CD4-positive, alpha-beta T cell treated with Interleukin-4 for 1 hour (primary cell): Measurements from ENCODE around the gene SDF4.

Experiments
- DNase-seq, 2 donors: peaks; one replicate each; pipeline ENCODE4 v3.0.0-alpha.2; 2020 to 2022

The SDF4 gene, protein sequence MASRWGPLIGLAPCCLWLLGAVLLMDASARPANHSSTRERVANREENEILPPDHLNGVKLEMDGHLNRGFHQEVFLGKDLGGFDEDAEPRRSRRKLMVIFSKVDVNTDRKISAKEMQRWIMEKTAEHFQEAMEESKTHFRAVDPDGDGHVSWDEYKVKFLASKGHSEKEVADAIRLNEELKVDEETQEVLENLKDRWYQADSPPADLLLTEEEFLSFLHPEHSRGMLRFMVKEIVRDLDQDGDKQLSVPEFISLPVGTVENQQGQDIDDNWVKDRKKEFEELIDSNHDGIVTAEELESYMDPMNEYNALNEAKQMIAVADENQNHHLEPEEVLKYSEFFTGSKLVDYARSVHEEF

GRCh38 chr1:1231400-1232207 lies at the start of gene SDF4:
TSS of gene SDF4 (minus strand) at chr1:1232001. CDS start at chr1:1228772, 3,229 bp downstream.
- DNase-seq: peak; percentile 97

DNA sequence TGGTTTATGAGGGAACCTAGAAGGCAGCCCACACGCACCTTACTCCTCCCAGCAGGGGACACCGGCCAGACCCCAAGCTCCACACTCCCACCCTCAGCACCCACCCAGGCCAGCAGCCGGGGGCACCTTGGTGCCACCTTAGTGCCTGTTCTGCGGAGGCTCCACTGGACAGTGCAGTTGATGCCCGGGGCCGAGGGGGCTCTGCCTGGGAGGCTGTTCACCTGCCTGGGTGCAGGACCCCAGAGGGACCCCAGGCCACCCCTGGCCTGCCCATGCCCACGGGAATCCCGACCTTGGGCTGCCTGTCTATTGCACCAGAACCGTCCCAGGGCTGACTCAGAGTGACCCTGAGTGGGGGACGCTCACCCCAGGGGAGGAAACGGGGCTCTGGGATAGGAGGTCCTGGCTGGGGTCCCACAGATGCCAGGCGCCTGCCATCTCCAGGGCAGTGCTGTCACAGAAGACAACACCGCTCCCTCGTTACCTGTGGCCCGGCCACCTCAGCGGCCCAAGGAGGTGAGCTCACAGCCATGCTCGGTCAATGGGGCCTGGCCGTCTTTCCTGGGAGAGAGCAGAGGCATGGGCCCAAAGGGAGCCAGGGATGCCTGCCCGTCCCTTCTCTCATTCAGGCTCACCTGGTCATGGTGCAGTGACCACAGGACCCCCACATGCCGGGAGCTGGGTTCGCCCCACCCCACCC lies 49.1 kb upstream of the SDF4 start:
- DNase-seq: no peak

- no peak for DNase-seq
Measured at GRCh38 chr1:1279028-1279427, 47.2 kb upstream of the SDF4 start.

- no peak for DNase-seq
Measured at GRCh38 chr1:1278620-1279019, 46.8 kb upstream of the SDF4 start.

DNA sequence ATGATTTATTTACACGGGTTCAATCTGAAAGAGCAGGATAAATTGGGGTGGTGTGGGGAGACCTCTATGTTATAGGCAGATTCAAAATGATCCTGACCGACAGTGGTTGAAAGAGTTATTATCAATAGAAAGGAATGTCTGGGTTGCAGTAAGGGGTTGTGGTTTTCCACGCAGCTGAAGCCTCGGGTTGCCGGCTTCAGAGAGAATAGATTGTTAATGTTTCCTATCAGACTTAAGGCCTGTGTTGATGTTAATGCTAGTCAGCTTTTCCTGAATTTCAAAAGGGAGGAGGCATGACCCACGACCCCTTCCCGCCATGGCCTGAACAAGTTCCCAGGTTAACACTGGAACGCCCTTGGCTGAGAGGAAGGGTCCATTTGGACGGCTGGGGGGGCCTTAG lies 44.0 kb upstream of the SDF4 start:
- no peak for DNase-seq

- no peak for DNase-seq
Measured at GRCh38 chr1:1274931-1275431, 43.2 kb upstream of the SDF4 start.

DNA sequence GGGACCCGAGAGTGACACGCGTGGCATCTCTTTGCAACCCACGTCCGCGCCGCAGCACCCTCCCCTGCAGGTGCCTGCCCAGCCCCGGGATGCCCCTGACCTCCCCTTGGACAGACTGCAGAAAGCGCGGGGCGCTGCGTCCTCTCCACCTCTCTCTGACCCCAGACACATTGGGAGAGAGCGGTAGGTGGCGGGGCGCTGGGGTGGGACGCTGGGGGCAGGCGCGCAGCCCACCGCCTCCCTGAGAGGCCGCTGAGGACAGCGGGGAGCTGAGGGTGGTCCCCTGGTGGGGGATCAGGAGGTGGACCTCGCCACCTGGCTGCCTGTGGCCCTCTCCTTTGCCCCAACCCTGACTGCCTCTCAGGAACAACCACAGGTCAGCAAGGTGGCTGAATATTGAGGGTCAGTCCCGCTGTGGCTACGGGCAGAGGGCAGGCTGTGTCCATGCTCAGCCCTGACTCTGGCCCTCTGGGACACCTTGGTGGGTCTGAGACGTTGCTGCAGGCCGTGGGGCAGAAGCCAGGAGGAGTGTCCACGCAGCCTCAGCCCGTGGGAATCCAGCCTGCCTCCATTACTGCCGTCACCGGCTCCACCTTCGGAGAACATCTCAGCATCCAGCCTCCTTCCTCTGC lies 42.6 kb upstream of the SDF4 start:
- DNase-seq: no peak

DNA sequence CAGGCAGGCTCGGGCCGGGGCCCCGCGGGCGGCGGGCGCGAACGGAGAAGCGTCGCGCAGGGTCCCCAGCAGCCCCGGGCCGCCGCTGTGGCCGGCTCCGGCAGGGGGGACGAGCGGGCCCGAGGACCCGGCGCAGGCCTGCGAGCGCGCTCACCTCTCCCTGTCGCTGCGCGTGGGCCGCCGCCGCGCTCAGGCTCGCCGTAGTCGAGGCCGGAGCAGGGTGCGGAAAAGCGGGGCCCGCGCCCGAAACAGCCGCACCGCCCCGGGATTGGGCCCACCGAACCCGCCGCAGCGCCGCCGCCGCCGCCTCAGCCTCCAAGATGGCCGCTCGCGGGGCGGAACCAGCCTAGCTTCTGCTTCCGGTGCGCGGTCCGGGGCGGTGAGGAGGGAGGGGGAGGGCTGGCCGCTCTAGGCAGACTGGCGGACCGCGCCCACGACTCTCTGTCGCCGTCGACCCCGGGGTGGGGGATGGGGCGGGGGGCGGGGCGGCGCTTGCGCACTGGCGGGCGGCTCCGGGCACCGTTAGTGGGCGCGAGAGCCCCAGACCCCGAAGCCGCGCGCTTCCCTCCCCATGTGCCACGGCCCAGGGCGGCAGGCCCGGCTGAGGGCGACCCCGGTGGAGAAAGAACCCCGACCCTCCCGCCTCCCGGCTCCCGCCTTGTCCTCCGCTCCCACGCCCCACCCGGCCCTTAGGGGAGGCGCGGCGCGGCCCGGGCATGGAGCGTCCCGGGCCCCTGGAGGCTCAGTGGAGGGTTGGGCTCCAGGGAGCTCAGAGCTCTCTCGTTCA lies 41.9 kb upstream of the SDF4 start, which contains the start of gene UBE2J2:
Gene UBE2J2 (minus strand): TSS at position 343 of the 787 bp plus-strand sequence. CDS start 5,862 bp downstream, outside the sequence.
- peak; percentile 93 for DNase-seq

DNA sequence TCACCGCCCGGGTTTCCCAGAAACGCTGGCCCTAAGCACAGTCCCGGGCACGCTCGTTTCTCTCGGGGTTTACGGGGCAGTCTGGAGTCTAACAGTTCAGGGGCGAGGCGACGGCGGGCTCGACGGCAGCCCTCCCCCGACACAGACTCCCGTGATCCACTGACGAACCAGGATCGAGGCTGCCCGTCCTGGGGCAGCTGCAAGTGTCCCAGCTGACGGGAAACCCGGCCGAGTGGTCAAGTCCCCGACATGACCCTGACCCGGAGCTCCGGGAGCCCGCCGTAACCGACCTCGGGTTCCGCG lies 41.4 kb upstream of the SDF4 start:
- DNase-seq: no peak

DNA sequence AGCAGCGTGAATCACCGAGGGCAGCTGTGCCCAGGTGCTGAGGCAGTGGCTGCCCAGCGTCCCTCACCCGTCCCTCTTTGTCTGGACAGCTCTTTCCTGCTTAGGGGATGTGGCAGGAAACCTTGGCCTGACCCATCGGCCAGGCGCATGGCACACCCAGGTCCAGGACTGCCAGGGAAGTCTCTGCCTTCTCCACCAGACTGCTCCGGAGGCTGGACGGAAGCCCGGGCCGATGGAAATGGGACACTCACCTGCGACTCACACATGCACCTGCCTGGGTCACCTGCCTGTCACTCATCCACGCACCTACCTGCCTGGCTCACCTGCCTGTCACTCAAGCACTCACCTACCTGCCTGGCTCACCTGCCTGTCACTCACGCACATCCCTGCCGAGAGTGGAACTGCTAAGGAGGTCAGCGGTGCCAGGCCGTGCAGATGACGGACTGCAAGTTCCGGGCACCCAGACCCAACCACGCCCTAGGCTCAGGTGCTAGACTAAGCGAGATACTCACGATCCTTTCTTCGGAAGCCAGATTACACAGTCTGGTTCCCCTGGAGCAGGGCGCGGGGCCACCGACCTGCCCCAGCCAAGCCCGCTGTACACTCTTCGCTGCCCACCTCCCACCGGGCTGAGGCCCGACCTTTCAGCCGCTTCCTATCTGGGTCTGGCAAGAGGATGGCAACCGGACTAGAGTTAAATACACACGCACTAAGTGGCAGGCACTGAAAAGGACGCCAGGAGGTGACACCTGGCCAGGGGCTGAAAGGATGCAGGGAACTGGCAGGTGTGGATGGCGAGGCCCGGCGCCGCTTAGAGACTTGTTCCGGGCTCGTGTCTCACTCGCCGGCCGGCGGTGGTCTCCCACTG lies 40.8 kb upstream of the SDF4 start:
- DNase-seq: no peak

DNA sequence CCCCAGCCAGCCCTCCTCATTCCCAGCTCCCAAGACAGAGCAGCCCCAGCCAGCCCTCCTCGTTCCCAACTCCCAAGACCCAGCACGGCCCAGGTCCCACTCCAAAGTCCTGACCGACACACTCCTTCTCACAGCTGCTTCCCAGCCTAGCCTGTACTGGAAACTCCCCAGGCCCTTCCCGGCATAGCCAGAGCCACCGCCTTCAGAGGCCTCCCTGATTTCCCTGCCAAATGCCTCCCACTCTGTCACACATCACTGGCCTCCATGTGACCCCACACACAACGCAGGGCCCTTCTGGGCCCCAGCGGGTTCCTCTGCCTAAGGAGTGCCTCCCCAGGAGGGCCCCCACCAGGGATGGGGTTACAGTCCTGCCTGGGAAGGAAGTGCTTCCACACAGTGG lies 39.0 kb upstream of the SDF4 start:
- DNase-seq: no peak

DNA sequence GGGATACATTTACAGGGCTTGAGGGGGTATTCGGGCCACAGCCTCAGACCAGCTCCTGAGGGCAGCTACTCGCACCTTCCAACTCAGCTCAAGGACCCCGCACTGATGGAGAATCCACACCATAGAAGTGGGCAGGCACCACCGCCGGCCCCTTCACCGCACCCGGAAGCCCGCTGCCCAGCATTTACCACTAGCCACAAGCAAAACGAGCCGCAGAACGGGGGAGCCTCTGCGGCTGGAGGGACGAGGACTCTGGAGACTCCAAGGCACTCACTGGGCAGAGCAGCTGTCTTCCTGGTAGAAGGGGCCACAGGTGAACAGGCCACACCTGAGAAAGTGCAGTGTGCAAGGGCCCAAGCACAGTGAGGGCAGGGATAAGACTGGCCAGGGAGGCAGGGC lies 36.5 kb upstream of the SDF4 start:
- no peak for DNase-seq

GRCh38 chr1:1267488-1268283 lies 35.9 kb upstream of the SDF4 start:
- DNase-seq: no peak

GRCh38 chr1:1264868-1265272 lies 33.1 kb upstream of the SDF4 start:
- DNase-seq: no peak

GRCh38 chr1:1264026-1264425 lies 32.2 kb upstream of the SDF4 start:
- no peak for DNase-seq

GRCh38 chr1:1262758-1263157 lies 31.0 kb upstream of the SDF4 start:
- DNase-seq: no peak

GRCh38 chr1:1262071-1262470 lies 30.3 kb upstream of the SDF4 start:
- DNase-seq: no peak

DNA sequence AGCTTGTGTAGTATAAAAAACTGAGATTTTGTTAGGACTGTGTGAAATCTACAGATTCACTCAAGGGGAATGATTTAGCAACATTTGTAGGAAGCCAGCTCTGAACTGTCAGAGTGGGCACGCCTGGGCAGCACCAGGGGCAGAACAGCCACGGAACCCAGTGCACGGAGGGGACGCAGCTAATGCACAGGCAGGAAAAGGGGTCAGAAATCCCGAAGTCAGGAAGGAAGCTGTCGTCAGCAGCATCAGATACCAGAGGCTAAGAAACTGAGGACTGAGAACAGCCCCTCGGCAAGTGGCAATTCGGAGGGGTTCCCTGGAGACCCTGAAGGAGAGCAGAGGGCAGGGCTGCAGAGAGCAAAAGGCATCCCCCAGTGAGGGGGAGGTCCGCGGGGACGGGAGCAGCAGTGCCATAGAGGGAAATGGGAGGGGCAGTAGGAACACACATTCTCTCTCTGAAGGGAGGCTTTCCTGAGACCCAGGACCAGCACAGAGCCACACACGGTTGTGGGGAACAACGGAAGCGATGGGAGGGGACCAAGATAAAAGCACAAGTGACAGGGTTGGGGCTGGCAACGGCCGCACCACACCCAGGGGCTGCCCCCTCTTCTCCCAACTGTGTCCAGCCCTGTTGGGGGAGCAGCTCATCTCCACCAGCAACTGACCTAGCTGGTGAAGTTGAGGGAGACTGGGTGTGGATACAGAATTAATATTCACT lies 29.2 kb upstream of the SDF4 start:
- no peak for DNase-seq

GRCh38 chr1:1259951-1260600 lies 28.3 kb upstream of the SDF4 start:
- no peak for DNase-seq
